HG03342 (cell line): Measurements from ENCODE around the gene MACROH2A1.

Source experiments
- ATAC-seq: cut with Tn5 transposase; IDR thresholded peaks from one replicate; pipeline ENCODE4 v1.9.1; 2021; ENCODE audit warnings: mild to moderate bottlenecking, moderate library complexity; ENCODE audit not compliant: unreplicated experiment

The MACROH2A1 gene

GRCh38 chr5:135335031-135335828 lies 63.8 kb downstream of the MACROH2A1 start:
- no peak for ATAC-seq

DNA sequence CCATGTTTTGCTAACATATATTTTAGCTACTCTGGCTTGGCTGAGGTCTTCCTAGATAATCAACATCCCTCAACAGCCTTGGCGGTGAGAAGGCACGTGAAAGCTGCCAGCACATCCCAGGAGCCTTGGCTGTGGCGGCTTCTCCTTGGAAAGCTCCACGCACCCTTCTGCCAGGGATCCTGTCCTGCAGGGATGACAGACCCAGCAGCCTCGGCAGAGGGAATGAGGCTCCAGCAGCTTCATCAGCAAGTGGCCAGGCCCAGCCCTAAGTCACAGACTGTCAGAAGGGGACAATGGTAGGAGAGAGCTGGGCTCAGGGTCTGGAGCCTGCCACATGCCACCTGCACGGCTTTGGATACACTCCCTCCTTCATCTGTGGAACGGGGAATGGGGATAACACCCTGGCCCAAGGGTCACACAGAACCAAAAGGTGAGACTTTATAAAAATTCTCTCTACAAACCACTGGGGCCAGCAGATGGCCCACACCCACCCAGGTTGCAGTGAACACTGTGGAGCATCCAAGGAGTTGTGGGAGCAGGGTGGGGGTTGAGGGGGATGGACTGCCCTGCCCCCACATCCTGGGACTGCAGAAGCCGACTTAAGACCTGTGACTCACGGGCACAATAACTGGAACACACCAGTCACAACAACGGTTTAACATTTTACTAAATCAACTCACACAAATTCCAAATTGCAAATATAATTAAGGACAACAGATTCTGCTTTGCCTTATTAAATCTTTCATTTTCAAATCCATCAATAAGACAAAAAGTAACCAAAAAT lies 65.1 kb downstream of the MACROH2A1 start:
- ATAC-seq, result no peak

- ATAC-seq, result no peak
Measured at GRCh38 chr5:135332519-135333150, 66.4 kb downstream of the MACROH2A1 start.

DNA sequence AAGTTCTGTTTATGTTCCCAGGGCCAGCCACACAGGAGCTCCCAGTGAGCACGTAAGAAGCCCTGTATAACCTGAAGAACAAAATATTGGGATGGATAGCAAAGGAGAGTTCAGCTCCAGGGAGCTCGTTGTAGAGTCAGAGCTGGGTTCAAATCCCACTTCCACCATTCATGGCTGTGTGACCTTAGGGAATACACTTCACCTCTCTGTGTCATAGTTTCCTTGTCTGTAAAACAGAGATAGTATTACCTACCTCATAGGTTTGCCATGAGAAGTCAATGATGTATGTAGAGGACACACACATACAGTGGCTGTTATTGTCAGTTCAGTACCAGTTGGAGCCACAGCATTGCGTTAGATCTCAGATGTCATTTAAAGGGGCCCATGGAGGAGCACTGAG lies 67.4 kb downstream of the MACROH2A1 start:
- ATAC-seq, result no peak

DNA sequence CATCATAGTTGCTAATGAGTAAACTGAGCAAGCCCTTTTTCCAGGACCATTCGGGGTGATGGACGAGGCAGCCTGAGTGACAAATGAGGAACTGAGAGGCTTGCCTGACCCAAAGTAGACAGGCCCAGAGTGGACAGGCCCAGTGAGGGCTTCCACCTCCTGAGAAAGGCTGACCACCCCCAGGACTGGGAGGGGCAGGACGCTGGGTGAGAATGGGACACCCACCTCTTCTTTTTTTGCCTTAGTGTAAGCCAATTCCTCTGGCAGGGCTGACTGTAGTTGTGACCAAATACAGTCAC lies 68.3 kb downstream of the MACROH2A1 start:
- ATAC-seq, result no peak

GRCh38 chr5:135329913-135330797 lies 68.9 kb downstream of the MACROH2A1 start:
- no peak for ATAC-seq

DNA sequence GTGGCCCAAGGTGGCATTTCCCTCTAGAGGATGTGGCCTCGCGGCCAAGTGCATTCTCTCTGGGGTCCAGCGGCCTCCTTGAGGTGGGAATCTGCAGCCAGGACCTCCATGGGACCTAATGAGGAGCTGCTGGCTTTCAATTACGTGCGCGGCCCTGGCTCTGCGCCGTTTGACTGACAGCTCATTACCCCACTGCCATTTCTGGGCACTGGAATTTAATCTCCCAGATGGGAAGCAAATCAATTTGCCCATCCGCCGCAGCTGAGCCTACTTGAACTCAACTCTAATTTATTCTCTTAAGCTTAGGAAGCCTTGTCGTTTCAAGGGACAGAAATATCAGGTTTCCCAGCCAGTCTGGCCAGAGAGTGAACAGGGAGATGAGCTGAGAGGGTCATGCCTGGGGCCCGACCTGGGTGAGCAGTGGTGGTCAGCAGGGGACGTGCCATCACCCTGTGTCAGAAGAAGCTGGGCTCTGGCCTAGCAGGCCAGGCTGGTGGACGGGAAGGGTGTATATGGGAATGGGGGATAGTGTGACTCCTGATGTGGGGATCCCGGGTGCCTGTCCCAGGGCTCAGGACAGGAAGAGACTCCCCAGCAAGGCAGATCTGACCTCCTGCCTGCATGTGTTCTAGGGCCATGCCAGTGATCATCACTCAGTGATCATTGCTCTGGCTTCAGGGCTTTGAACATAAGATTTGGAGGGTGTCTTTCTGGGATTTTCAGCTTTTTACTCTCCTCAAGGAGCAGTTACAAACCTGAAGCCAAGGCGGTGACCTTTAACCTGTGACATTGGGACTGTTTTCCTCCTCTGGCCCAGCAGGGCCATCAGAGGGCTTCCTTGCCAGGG lies 69.7 kb downstream of the MACROH2A1 start:
- no peak for ATAC-seq

- ATAC-seq, result no peak
Measured at GRCh38 chr5:135328128-135328687, 70.8 kb downstream of the MACROH2A1 start.

DNA sequence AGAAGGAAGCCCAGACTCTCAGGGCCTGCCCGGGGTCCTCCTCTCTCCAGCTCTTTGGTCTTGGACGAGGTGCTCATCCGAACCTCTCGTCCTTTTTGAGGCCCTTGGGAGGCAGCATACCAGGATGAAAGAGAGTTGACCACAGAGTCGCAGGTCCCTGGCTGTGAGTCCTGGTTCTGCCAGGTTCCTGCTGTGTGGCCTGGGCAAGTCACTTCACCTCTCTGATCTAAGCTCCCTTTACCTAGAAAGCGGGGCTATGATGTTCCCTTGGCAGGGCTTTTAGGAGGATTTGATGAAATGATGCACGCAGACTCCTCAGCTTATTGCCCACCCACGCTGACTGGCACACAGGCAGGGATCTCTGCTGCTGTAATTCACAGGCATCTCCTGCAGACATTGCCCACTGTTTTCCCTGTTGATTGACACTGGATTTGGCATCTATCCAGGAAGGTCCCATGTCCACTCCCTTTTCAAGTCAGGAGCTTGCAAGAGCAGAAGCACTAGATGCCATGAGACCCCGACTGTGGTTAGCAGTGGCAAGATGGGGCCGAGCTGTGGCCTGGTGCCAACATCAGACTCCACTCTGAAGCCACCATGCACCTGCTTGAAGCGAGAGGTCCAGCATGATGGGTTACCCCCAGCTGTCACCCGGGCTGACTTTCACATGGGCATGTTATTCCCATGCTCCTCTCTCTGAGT lies 71.5 kb downstream of the MACROH2A1 start:
- no peak for ATAC-seq

DNA sequence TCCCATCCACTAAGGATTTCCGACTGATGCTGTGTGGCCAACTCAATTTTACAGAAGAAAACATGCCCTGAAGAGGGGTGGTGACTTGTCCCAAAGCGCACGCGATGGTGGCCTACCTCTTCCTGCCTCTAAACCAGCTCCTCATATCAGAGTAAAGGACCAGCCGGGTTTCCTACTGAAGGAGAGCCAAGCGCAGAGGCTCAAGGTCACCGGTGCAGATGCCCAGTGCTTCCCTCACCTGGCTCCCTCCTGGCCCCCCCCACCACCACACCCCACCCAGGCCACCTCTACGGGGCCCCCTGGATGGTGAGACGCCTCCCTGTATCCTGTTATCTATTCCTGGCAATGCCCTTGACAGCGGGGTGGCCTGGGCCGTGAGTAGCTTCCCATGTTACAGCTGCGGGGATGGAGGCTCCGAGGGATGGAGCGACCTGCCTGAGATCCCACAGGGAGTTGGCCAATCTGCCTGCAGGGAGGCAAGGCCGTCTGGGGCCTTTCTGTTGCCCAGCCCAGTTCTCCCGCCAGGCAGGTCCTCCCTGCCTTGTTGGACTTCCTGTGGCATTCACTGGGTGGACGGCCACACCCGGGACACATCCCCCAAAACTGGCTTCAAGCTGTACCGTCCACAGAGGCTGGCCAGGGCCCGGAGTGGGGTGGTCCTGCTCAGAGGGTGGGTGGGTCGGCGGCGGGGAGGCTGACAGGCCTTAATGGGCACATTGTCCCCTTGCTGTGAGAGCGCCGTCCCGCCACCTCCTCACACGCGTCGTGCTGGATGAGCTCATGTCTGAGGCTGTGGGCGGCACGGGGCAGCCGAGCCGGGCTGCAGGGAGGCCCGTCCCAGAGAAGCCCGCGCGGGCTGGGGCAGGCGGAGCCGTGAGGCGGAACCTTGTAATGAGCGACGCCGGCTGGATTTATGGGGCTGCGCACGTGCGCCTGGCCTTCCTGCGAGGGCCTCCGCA lies 72.5 kb downstream of the MACROH2A1 start:
- no peak for ATAC-seq

GRCh38 chr5:135324897-135325650 lies 74.0 kb downstream of the MACROH2A1 start:
- ATAC-seq, result no peak

DNA sequence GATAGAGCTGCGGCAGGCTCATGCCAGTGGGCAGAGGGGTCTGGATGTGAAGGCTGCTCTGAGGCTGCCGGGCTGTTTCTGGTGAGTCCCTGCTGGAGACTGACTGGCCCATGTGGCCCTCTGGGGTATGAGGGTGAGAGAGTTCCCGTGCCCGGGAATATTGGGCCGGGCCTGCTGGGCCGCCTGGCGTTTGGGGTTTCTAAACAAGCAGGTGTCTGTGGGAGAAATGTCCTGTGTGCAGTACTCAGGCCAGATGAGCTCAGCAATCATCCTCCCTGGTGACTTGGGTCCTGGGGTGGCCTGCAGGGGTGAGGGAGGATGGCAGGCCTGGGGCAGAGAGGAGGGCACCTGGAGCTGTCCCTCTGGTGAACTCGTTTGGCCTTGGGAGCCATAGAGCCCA lies 74.9 kb downstream of the MACROH2A1 start:
- ATAC-seq, result no peak

DNA sequence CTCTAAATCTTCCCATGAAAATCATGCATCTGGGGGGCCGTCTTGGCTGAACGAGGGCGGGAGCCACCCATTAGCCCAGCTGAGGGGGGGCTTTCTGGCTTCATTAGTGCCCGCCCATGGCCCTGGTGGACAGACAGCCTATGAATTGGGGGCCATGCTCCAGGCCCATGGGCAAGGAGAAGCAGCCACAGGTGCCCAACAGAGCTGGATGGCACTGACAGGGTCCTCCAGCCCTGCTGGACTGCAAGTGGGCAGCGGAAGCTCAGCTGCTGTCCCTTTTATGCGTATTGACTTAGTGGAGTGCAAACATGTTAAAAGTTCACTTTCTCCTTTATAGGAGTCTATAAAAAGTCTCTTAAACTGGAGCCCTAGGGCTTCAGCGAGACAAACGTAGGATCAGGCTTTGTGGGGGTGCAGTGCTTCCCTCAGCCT lies 75.3 kb downstream of the MACROH2A1 start:
- ATAC-seq, result no peak

GRCh38 chr5:135323227-135323626 lies 75.8 kb downstream of the MACROH2A1 start:
- ATAC-seq, result no peak

DNA sequence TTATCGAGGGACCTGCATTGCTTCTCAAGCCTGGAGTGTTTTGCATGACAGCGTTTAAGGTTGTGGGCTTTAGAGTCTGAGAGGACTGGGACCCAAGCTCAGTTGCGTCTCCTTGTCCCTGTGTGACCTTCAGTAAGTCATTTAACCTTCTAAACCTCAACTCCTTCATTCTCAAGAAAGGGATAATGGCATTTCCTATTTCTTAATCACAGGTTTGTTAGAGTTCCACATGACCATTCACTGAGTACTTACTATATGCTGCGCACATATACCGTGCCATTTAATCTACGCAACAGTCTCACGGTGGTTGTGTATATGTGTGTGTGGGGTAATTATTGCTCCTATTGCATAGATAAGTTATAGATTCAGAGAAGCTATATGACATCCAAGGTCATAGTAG lies 76.3 kb downstream of the MACROH2A1 start:
- ATAC-seq, result no peak

- ATAC-seq, result no peak
Measured at GRCh38 chr5:135322271-135322670, 76.8 kb downstream of the MACROH2A1 start.
